DMS153 treated with DMSO at 0.1 percent for 48 hours (cell line): ENCODE results near the gene MXD1.
"Not testable (repeated sequence)": the region's sequence is repeated elsewhere in the genome, so short reads cannot be mapped to it uniquely, and the experiment has no call there.

Source experiments
- DNase-seq: peaks from one replicate; lab custom pipeline; 2025; ENCODE audit not compliant: unreplicated experiment; lab: John Stamatoyannopoulos, UW

Gene MXD1

GRCh38 chr2:69914950-69915945 lies at the start of gene MXD1:
TSS of gene MXD1 (plus strand) at chr2:69915109. CDS start at chr2:69915331, 222 bp downstream.
- no peak for DNase-seq

GRCh38 chr2:69888451-69888850 lies 26.5 kb upstream of the MXD1 start:
- no peak for DNase-seq

- no peak for DNase-seq
Measured at GRCh38 chr2:69889302-69889701, 25.6 kb upstream of the MXD1 start.

- DNase-seq: no peak
Measured at GRCh38 chr2:69890881-69891280, 24.0 kb upstream of the MXD1 start.

GRCh38 chr2:69892838-69893424 lies 22.0 kb upstream of the MXD1 start:
- not testable (repeated sequence) for DNase-seq

GRCh38 chr2:69893684-69894551 lies 21.0 kb upstream of the MXD1 start, which contains the start of gene SNRNP27:
TSS of gene SNRNP27 (plus strand) at chr2:69893956. CDS start at chr2:69893985, 29 bp downstream.
- peak; percentile 83 for DNase-seq

GRCh38 chr2:69894737-69895136 lies 20.2 kb upstream of the MXD1 start:
- DNase-seq: not testable (repeated sequence)

- no peak for DNase-seq
Measured at GRCh38 chr2:69902213-69902922, 12.5 kb upstream of the MXD1 start.

GRCh38 chr2:69907216-69907615 lies 7.7 kb upstream of the MXD1 start:
- DNase-seq: no peak

GRCh38 chr2:69911985-69912563 lies 2.8 kb upstream of the MXD1 start:
- DNase-seq: peak; percentile 54

- peak; percentile 99 for DNase-seq
Measured at GRCh38 chr2:69914164-69914949, 552 bp upstream of the MXD1 start.

- no peak for DNase-seq
Measured at GRCh38 chr2:69916106-69916505, 1.2 kb downstream of the MXD1 start.

GRCh38 chr2:69917852-69918251 lies 2.9 kb downstream of the MXD1 start:
- no peak for DNase-seq

GRCh38 chr2:69918401-69918800 lies 3.5 kb downstream of the MXD1 start:
- DNase-seq: no peak

GRCh38 chr2:69923116-69923515 lies 8.2 kb downstream of the MXD1 start:
- no peak for DNase-seq

- DNase-seq: no peak
Measured at GRCh38 chr2:69926849-69927515, 12.1 kb downstream of the MXD1 start.

GRCh38 chr2:69931832-69932595 lies 17.1 kb downstream of the MXD1 start:
- DNase-seq: no peak

GRCh38 chr2:69932596-69932922 lies 17.6 kb downstream of the MXD1 start:
- no peak for DNase-seq
